Activated gamma-delta T cell (primary cell): ENCODE measurements around the gene ARHGEF19.
"Not testable (repeated sequence)": the region's sequence is repeated elsewhere in the genome, so short reads cannot be mapped to it uniquely, and the experiment has no call there.

Experiments
- DNase-seq: peaks from one replicate; lab custom pipeline; 2025; lab: John Stamatoyannopoulos, UW

Gene ARHGEF19

GRCh38 chr1:16165548-16165947, 46.9 kb downstream of the ARHGEF19 start:
- DNase-seq: no peak

GRCh38 chr1:16165073-16165364, 47.4 kb downstream of the ARHGEF19 start:
- DNase-seq: no peak

GRCh38 chr1:16164213-16165072, 48.0 kb downstream of the ARHGEF19 start:
- no peak for DNase-seq

GRCh38 chr1:16163608-16164212, 48.7 kb downstream of the ARHGEF19 start:
- DNase-seq: not testable (repeated sequence)

GRCh38 chr1:16162163-16162822, 50.2 kb downstream of the ARHGEF19 start:
- peak; percentile 38 for DNase-seq

GRCh38 chr1:16161717-16162116, 50.7 kb downstream of the ARHGEF19 start:
- no peak for DNase-seq

GRCh38 chr1:16158993-16159831, 53.2 kb downstream of the ARHGEF19 start:
- DNase-seq: no peak

- no peak for DNase-seq
These were observed 54.4 kb downstream of the ARHGEF19 start for GRCh38 chr1:16158025-16158424.

- no peak for DNase-seq
These were observed 55.5 kb downstream of the ARHGEF19 start for GRCh38 chr1:16156848-16157495.

- no peak for DNase-seq
These were observed 56.7 kb downstream of the ARHGEF19 start, which contains the start of gene EPHA2 for GRCh38 chr1:16155537-16156410. Gene EPHA2, minus strand, starts transcription at chr1:16156069. Its CDS starts 137 bp downstream, at chr1:16155932.

- DNase-seq: no peak
These were observed 58.3 kb downstream of the ARHGEF19 start for GRCh38 chr1:16153999-16154673.

GRCh38 chr1:16153096-16153998, 59.1 kb downstream of the ARHGEF19 start:
- DNase-seq: no peak

- no peak for DNase-seq
These were observed 59.9 kb downstream of the ARHGEF19 start for GRCh38 chr1:16152481-16153087.

GRCh38 chr1:16151995-16152384, 60.5 kb downstream of the ARHGEF19 start:
- no peak for DNase-seq

- DNase-seq: no peak
These were observed 61.1 kb downstream of the ARHGEF19 start for GRCh38 chr1:16151196-16151994.

GRCh38 chr1:16150508-16150907, 61.9 kb downstream of the ARHGEF19 start:
- DNase-seq: no peak

GRCh38 chr1:16149702-16150488, 62.6 kb downstream of the ARHGEF19 start:
- DNase-seq: no peak
